ENCODE data around the gene ASB2. TPM values are rescaled to one million over a fixed set of nuclear protein-coding genes. Genes with fewer than 3 reads are reported as not detected.

Gene ASB2
- total RNA-seq, 1 donor = 1.1 TPM

DNA sequence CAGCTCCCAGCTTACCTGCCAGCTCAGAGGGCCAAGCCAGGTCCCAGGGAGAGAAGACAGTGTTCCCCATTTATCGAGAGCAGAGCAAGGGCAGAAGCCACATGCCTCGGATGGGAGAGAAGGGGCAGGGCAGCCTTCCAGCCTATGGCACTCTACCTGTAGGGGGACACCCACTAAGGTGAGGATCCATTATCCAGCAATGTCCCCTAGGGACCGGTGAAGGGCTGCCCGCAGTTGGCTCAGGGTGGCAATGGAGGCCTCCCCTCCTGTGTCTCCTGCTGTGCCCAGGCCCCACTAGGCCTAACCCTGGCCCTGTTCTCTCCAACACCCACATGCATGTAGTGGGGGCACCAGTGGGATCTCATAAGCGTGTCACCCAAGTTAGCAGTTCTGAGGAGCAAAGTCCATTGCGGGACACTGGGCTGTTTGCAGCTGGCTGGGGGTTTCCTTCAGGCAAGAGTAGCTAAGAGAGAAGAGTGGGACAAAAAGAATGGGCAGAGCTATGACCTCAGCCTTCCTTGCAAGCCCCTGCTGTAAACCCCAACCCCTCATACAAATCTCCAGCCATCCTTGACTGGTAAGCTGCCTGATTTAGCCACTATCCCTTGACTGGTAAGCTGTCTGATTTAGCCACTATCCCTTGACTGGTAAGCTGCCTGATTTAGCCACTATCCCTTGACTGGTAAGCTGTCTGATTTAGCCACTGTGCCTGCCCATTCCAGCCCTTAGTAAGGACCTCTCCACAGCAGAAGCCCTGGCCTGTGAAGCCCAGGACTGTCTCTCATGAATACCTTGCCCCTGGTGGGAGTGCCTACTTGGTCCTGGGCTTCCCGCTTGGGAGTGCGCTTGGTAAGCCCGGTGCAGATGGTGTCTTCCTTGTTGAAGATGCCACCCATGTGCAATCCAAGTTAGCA, 5.2 kb upstream of the ASB2 start:
- no peak for DNase-seq (ENCODE audit: low read depth in 2 of 3, low spot score in 2 of 3)

GRCh38 chr14:93980456-93981201, 4.3 kb upstream of the ASB2 start:
- no peak for DNase-seq (ENCODE audit: low read depth in 2 of 3, low spot score in 2 of 3)

- DNase-seq (ENCODE audit: low read depth in 2 of 3, low spot score in 2 of 3) = no peak
Observed at GRCh38 chr14:93978735-93979134, 2.4 kb upstream of the ASB2 start.

GRCh38 chr14:93977790-93978581, 1.6 kb upstream of the ASB2 start:
- DNase-seq (ENCODE audit: low read depth in 2 of 3, low spot score in 2 of 3) = peak in 2 of 3 donors; percentile 35 to 51

DNA sequence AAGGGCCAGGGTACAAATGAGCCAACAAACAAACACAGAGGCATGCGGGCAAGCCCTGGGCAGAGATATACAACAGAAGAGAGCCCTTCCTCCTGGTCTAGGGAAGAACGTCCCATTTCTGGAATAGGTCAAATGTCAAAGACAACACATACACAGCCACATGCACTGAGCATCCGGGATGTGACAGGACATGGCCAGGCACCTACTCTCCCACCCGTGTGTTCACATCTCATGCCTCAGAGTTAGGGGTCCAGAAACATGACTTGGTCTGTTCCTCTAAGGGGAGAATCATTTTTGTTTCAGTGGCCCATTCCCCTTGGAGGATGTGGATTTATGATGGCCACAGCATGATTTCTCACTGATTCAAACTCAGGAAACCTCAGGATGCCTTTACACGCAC, 801 bp upstream of the ASB2 start:
- DNase-seq (ENCODE audit: low read depth in 2 of 3, low spot score in 2 of 3) = no peak

- DNase-seq (ENCODE audit: low read depth in 2 of 3, low spot score in 2 of 3) = no peak
Observed at GRCh38 chr14:93975791-93976476, 436 bp downstream of the ASB2 start.

DNA sequence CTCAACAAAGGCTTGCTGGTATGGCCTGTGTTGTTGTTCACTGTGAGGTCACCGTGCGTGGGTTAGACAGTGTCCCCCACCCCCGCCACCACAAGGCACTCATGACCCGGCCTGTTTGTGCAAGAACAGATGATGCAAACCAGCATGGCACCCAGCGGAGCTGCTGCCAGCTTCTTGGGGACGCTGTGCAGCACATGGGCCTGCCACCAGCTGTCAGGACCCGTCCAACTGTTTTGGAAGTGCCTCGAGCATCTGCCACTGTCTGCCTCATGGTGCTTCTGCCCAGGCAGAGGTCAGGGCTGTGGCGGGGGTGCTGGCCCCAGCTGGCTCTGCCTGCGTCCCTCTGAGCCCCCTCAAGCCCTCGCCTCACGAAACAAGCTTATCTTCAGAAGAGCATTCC, 1.5 kb downstream of the ASB2 start:
- no peak for DNase-seq (ENCODE audit: low read depth in 2 of 3, low spot score in 2 of 3)

- DNase-seq (ENCODE audit: low read depth in 2 of 3, low spot score in 2 of 3) = no peak
Observed at GRCh38 chr14:93974299-93974698, 2.1 kb downstream of the ASB2 start.

DNA sequence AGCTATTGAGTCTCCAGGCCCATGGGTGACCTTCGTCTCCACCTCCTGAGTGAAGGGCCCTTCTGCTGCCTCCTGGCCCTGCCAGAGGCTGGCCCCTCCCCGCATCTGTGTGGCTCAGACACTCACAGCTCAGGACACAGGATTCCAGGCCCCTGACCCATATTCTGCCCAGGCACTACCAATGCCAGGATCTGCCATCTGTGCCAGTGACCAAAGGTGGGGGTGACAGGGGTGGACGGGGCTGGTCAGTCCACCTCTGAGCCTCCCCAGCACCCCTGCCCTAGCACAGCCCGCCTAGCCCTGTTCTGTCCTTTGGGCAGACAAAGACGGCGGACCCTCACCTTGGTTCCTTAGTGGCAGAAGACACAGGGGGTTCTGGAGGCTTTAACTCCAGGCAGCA, 2.8 kb downstream of the ASB2 start:
- DNase-seq (ENCODE audit: low read depth in 2 of 3, low spot score in 2 of 3) = no peak

GRCh38 chr14:93972618-93973205, 3.7 kb downstream of the ASB2 start:
- DNase-seq (ENCODE audit: low read depth in 2 of 3, low spot score in 2 of 3) = no peak

DNA sequence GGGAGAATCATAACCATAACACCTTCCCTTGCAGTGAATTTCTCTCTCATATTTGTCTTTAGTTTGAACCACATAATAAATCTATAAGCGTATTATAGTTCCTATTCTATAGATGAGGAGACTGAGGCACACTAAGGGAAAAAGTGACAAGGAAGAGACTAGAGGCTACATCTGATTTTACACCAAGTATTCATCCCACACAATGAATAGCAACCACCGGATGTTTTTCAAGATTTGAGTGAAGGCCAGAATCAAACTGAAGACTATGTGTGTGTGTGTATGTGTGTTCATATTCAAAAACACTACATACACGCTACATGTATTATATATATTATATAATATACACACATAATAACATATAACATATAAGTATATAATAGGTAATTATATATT, 4.7 kb downstream of the ASB2 start:
- no peak for DNase-seq (ENCODE audit: low read depth in 2 of 3, low spot score in 2 of 3)

DNA sequence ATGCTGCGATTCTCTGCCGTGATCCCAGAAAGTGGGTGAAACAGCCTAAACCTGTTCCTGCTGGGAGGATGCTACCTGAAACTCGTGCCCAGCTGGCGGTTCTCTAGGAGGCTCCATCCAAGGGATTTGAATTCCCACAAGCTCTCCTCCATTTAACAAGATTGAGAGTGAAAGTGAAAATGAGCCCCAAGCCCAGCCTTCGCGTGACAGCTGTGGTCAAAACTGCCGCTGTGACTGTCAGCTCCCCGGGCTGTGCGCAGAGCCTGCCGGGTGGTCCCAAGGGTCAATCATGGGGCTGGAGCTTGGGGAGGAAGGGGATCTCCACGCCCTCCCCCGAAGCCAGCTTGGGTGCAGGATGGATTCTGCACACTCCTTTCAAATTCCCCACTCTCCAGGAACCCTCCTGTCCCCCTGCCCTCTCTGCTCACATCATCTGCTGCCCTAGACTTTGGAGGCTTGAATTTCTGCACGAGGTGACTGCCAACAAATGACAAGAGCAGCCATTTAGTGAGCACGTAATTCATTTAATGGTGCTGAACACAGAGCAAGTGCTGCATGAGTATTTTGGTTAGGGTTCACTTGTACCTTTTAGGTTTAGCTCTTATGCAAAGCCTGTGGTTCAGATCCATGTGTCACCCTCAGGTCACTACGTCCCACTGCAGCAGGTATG, 5.3 kb downstream of the ASB2 start:
- DNase-seq (ENCODE audit: low read depth in 2 of 3, low spot score in 2 of 3) = peak in 2 of 3 donors; percentile 61 to 69

DNA sequence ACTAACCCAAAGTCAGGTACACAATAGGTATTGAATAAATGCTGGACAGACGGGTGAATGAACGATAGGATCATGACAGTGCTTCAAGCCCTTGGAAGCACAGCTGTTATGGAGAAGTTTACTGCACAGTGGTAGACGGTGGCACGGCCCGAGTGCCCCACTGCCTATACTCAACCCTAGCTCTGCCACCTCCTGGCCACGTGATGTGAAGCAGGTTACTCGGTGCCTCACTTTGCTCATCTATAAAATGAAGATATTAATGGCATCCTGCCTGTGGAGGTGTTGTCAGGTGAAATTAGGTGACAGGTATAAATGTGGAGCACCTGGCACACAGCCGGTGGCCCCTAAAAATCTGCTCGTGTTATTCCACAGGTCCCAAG, 5.8 kb downstream of the ASB2 start:
- DNase-seq (ENCODE audit: low read depth in 2 of 3, low spot score in 2 of 3) = peak in 2 of 3 donors; percentile 63 to 71

GRCh38 chr14:93969082-93969828, 7.1 kb downstream of the ASB2 start:
- peak in 2 of 3 donors; percentile 56 to 72 for DNase-seq (ENCODE audit: low read depth in 2 of 3, low spot score in 2 of 3)

- DNase-seq (ENCODE audit: low read depth in 2 of 3, low spot score in 2 of 3) = peak in 2 of 3 donors; percentile 56 to 73
Observed at GRCh38 chr14:93967637-93968250, 8.6 kb downstream of the ASB2 start.

DNA sequence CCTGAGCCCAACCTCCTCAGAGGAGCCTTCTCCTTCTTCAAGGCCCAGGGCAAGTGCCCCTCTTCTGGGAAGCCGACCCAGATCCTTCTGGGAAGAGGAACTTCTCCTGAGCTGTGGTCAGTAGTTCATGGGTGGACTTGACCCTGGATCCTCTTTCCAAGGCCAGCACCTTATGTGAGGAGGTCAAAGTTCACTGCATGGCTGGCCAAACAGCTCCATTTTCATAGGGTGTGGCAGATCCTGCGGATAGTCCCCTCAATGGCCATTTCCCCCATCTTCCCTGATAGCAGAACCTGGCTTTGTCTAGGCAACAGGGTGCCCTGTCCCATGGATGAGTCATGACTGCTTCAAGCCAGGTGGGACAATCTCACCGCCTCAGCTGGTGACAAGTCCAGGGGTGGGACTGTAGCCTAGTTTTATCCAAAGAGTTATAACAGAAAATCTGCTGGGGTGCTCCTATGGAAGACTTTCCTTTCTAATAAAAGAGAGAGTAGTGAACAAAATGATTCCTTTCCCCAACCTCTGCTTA, 10.4 kb downstream of the ASB2 start:
- DNase-seq (ENCODE audit: low read depth in 2 of 3, low spot score in 2 of 3) = no peak

DNA sequence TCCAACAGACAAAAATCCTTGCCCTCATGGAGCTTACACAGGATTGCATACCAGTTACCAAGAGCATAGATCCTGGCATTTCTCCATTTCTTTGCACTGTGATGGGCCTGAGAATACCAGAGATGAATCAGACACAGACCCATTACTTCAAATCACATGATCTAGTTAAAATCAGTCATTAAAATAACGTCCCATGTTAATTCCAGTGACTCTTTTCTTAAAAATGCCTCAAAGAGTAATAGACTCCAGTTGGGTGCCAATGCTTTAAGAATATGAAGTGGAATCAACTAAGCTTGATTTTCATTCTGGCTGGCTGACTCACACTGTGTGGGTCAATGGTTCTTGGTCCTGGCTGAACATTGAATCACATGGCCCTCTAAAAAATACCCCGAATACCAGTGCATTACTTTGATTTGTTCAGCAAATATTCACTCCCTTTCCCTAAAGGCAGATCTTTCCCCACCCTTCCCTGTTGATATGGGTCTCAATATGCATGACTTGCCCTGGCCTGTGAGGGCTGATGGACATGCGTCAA, 11.0 kb downstream of the ASB2 start:
- no peak for DNase-seq (ENCODE audit: low read depth in 2 of 3, low spot score in 2 of 3)

DNA sequence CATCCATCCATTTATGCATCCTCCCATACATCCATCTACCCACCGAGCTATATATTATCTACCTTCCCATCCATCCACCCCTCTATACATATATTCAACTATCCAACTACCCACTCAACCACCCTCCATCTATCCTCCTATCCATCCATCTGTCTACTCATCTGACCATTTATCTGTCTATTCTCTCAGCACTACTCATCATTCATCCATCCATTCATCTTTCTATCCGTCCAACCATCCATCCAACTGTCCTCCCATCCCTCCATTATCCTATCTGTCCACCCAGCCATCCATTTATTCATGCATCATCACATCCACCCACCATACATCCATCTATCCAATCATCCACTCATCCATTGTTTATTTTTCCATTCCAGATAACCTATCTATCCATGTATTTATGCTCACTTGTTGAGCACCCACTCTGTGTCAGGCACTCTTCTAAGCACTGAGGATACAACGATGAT, 11.5 kb downstream of the ASB2 start:
- DNase-seq (ENCODE audit: low read depth in 2 of 3, low spot score in 2 of 3) = no peak
